Lung (tissue), 12 donors: ENCODE data around the gene TENM4. TPM values are rescaled to one million over a fixed set of nuclear protein-coding genes. Genes with fewer than 3 reads are reported as not detected.

Source experiments
- ATAC-seq: fragments of 200-7000 bp; cut with Tn5 transposase; one replicate; pipeline ENCODE4 v1.9.1; 2020; ENCODE audit warnings: moderate number of reproducible peaks; ENCODE audit not compliant: insufficient read depth, low FRiP score
- DNase-seq, 3 donors: peaks; one replicate each; pipeline ENCODE4 v3.0.0-alpha.2; 2013 to 2017
- H3K27ac ChIP-seq, 2 donors: one replicate each; pipeline ENCODE4 v1.5.1; 2013; ENCODE audit warnings: mild to moderate bottlenecking in 2 of 2, moderate library complexity in 2 of 2, control low read depth in 1 of 2, inconsistent platforms in 1 of 2, low read depth in 1 of 2, low read length in 1 of 2
- H3K27me3 ChIP-seq, 3 donors: one replicate each; pipeline ENCODE4 v1.5.1; 2013; ENCODE audit warnings: low read length in 2 of 3; ENCODE audit not compliant: control insufficient read depth in 3 of 3, insufficient read depth in 3 of 3
- H3K36me3 ChIP-seq, 4 donors: one replicate each; pipeline ENCODE4 v1.5.1; 2013; ENCODE audit warnings: low read length in 4 of 4, mild to moderate bottlenecking in 1 of 4, moderate library complexity in 1 of 4; ENCODE audit not compliant: control insufficient read depth in 4 of 4, insufficient read depth in 4 of 4
- H3K4me1 ChIP-seq, 5 donors: one replicate each; pipeline ENCODE4 v1.5.1; 2013; ENCODE audit warnings: low read length in 5 of 5, mild to moderate bottlenecking in 2 of 5, moderate library complexity in 1 of 5; ENCODE audit not compliant: control insufficient read depth in 5 of 5, insufficient read depth in 5 of 5
- H3K4me3 ChIP-seq: one replicate; pipeline ENCODE4 v1.5.1; 2013; ENCODE audit warnings: mild to moderate bottlenecking, control low read depth, moderate library complexity
- H3K9ac ChIP-seq, 2 donors: one replicate each; pipeline ENCODE4 v1.5.1; 2013; ENCODE audit warnings: low read length in 2 of 2, control low read depth in 1 of 2; ENCODE audit not compliant: insufficient read depth in 1 of 2
- H3K9me3 ChIP-seq, 4 donors: one replicate each; pipeline ENCODE4 v1.5.1; 2013; ENCODE audit warnings: low read length in 3 of 4, mild to moderate bottlenecking in 1 of 4, moderate library complexity in 1 of 4; ENCODE audit not compliant: control insufficient read depth in 4 of 4, insufficient read depth in 3 of 4
- WGBS, 2 donors: extraction: QIAGEN DNeasy Blood & Tissue Kit; methylation state at CpG; one replicate each; pipeline ENCODE4 v1.1.7; 2013; 5-methylcytosine and 5-hydroxymethylcytosine counted together
- polyA plus RNA-seq, 2 donors: library from polyadenylated mRNA; stranded (reverse); fragments of 200-250 nt; gene quantifications; one replicate each; pipeline ENCODE4 v1.2.1, GENCODE V29; 2013
- total RNA-seq, 2 donors: library from RNA; depleted of rRNA in 1 of 2; stranded (reverse); fragments of >200 nt in 1 of 2; gene quantifications; one replicate each; pipeline ENCODE4 v1.2.1, GENCODE V29; 2014 to 2021
- TF ChIP-seq, protein P1 (sequence below): IDR thresholded peaks from 2 replicates; pipeline ENCODE4 v1.5.1; 2012; ENCODE audit warnings: mild to moderate bottlenecking; ENCODE audit errors: control extremely low read depth, extremely low read depth
- donor health status: control.
- donor health status: control.
- donor health status: Bipolar disorder and iron deficiency.
- donor health status: healthy.
- donor health status: DM: yes; HTN: yes; CAD: no.

The TENM4 gene
- total and polyA plus RNA-seq, 4 donors: 0.28 to 16.4 (median 3.2) TPM

DNA sequence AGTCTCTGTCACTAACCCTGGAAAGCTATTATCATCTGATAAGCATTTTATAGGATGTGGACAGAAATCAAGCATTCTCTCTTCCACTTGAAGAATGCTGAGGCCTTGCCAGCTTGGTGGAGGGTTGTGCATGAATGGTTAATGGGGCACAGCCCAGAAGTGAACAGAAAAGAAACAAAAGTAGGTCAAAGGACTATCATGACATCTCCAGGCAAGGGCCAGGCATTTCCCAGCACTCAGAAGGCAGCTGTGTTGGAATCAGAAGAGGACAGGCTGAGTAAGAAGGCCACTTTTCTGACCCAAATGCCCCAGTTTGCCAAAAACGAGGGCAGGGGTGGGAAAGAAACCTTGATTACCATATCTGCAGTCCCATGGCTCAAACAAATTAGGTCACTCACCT is 12.4 kb downstream of the TENM4 start:
- DNase-seq: no peak
- no peak overlapping the region for H3K9ac ChIP-seq
- no peaks in the 10 kb centered on the region for H3K27me3 ChIP-seq
- H3K4me1 ChIP-seq: no peaks in the 10 kb centered on the region
- WGBS, 2 donors: 29 to 48% methylated on average over 1 of the region's 1 CpG
- ATAC-seq: no peak
- TF ChIP-seq, protein P1, sequence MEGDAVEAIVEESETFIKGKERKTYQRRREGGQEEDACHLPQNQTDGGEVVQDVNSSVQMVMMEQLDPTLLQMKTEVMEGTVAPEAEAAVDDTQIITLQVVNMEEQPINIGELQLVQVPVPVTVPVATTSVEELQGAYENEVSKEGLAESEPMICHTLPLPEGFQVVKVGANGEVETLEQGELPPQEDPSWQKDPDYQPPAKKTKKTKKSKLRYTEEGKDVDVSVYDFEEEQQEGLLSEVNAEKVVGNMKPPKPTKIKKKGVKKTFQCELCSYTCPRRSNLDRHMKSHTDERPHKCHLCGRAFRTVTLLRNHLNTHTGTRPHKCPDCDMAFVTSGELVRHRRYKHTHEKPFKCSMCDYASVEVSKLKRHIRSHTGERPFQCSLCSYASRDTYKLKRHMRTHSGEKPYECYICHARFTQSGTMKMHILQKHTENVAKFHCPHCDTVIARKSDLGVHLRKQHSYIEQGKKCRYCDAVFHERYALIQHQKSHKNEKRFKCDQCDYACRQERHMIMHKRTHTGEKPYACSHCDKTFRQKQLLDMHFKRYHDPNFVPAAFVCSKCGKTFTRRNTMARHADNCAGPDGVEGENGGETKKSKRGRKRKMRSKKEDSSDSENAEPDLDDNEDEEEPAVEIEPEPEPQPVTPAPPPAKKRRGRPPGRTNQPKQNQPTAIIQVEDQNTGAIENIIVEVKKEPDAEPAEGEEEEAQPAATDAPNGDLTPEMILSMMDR: no peak
- H3K9me3 ChIP-seq: no peaks in the 10 kb centered on the region
- H3K27ac ChIP-seq: no peak overlapping the region
- H3K4me3 ChIP-seq: no peak overlapping the region
- H3K36me3 ChIP-seq: no peaks in the 10 kb centered on the region

- Histone ChIP-seq H3K4me1 (no peaks in the 10 kb centered on the region), H3K9me3 (no peaks in the 10 kb centered on the region), H3K4me3 (no peak overlapping the region), H3K9ac (no peak overlapping the region), H3K27ac (no peak overlapping the region), H3K36me3 (no peaks in the 10 kb centered on the region), H3K27me3 (no peaks in the 10 kb centered on the region)
- no peak for ATAC-seq
- TF ChIP-seq, protein P1: no peak
- WGBS, 2 donors: 87 to 92% methylated on average over 5 of the region's 5 CpGs
- no peak for DNase-seq
These were observed 13.1 kb downstream of the TENM4 start for GRCh38 chr11:79427611-79428327.

- Histone ChIP-seq H3K4me1 (no peaks in the 10 kb centered on the region), H3K27me3 (no peaks in the 10 kb centered on the region), H3K27ac (no peak overlapping the region), H3K4me3 (no peak overlapping the region), H3K9ac (no peak overlapping the region), H3K9me3 (no peaks in the 10 kb centered on the region), H3K36me3 (no peaks in the 10 kb centered on the region)
- TF ChIP-seq, protein P1: no peak
- WGBS, 2 donors: 93 to 94% methylated on average over 4 of the region's 4 CpGs
- ATAC-seq (no peak), DNase-seq (no peak)
These were observed 13.7 kb downstream of the TENM4 start for GRCh38 chr11:79427126-79427525.

DNA sequence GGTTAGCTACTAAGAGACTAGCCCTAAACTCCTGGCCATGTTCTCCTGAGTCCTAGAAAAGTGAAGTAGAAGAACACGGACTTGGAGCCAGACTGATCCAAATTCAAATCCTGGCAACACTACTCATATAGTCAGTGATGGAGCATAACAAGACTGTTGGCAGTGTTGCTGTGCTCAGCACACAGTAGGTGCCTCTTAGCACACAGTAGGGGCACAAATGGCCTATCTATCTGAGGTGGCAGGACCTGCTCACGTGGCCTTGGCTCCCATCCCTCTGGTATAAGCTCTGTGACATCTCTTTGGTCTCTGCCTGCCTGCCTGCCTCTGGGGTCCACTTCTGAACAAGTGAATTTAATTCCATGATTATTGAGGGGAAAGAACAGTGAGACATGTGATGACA is 15.4 kb downstream of the TENM4 start:
- Histone ChIP-seq H3K4me1 (no peaks in the 10 kb centered on the region), H3K9ac (no peak overlapping the region), H3K27me3 (no peaks in the 10 kb centered on the region), H3K4me3 (no peak overlapping the region), H3K36me3 (no peaks in the 10 kb centered on the region), H3K27ac (no peak overlapping the region), H3K9me3 (no peaks in the 10 kb centered on the region)
- ATAC-seq (no peak), DNase-seq (no peak)
- 78 to 82% methylated on average over 2 of the region's 2 CpGs for WGBS, 2 donors
- TF ChIP-seq, protein P1: no peak
